ENCODE measurements around the gene APOBEC3A. TPM values are rescaled to one million over a fixed set of nuclear protein-coding genes. Genes with fewer than 3 reads are reported as not detected.

APOBEC3A gene
- polyA plus RNA-seq, 1 experiment, result not detected

- no peaks in the 10 kb centered on the region for H3K27me3 ChIP-seq (ENCODE audit: control insufficient read depth, insufficient read depth, low read length)
- no peaks in the 10 kb centered on the region for H3K36me3 ChIP-seq (ENCODE audit: control insufficient read depth, insufficient read depth, low read length)
- TF ChIP-seq, protein P1, sequence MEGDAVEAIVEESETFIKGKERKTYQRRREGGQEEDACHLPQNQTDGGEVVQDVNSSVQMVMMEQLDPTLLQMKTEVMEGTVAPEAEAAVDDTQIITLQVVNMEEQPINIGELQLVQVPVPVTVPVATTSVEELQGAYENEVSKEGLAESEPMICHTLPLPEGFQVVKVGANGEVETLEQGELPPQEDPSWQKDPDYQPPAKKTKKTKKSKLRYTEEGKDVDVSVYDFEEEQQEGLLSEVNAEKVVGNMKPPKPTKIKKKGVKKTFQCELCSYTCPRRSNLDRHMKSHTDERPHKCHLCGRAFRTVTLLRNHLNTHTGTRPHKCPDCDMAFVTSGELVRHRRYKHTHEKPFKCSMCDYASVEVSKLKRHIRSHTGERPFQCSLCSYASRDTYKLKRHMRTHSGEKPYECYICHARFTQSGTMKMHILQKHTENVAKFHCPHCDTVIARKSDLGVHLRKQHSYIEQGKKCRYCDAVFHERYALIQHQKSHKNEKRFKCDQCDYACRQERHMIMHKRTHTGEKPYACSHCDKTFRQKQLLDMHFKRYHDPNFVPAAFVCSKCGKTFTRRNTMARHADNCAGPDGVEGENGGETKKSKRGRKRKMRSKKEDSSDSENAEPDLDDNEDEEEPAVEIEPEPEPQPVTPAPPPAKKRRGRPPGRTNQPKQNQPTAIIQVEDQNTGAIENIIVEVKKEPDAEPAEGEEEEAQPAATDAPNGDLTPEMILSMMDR (IDR thresholded peaks at IDR 0.05; ENCODE audit: insufficient read depth, low read depth, low read length), result no peak
- POLR2A ChIA-PET, result no interaction called here
- H3K4me3 ChIP-seq (ENCODE audit: low read depth, low read length), result no peak overlapping the region
- CTCF ChIA-PET, result interaction anchor here (1.2 kb wide), 1 partner anchor 9 kb away, joined by 4 read pairs; no protein-coding TSS in a partner anchor
- DNase-seq (ENCODE audit: low read depth), result no peak
Observed at GRCh38 chr22:38964989-38965388, 7.6 kb downstream of the APOBEC3A start.

DNA sequence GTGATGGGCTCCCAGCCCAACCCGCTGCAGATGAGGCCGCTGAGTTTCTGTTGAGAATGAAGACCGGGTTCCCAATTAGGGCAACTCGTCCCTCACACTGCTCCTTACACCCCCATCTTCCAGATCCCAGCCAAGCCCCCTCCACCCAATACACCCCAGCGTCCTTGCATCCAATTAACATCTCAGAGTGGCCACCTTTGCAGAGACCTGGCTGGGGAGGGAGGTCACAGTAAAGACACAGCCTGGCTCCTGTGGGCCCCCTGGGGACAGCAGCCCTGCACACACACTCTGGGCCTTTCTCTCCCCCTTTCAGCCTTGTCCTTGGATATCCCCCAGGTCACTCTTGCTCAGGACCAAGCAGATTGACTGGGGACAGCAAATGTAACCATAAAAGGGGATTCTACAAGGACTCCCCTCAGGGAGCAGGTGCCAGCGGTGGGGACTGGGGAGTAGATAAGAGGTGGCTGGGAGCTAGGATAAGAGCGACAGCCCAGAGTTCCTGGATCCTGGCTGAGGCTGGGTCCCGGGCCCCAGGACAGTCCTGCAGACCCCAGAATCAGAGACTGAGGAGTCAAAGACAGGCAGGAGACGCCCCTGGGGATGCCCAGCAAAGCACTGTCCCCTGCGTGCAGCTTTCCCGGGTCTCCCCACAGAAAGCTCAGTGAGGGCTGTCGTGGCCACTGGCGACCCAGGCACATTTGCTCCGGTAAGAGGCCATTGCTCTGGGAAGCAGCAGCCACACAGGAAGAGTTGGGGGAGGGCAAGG, 8.4 kb downstream of the APOBEC3A start:
- no peaks in the 10 kb centered on the region for H3K27me3 ChIP-seq (ENCODE audit: control insufficient read depth, insufficient read depth, low read length)
- no peak overlapping the region for H3K4me3 ChIP-seq (ENCODE audit: low read depth, low read length)
- ChIA-PET CTCF (interaction anchor here (1.2 to 1.3 kb wide), 2 partner anchors 9 to 97 kb away, joined by 3 to 4 read pairs; no protein-coding TSS in a partner anchor), POLR2A (no interaction called here)
- DNase-seq (ENCODE audit: low read depth), result no peak
- no peaks in the 10 kb centered on the region for H3K36me3 ChIP-seq (ENCODE audit: control insufficient read depth, insufficient read depth, low read length)
- TF ChIP-seq, protein P1 (IDR thresholded peaks at IDR 0.05; ENCODE audit: insufficient read depth, low read depth, low read length), result no peak

- no peak overlapping the region for H3K4me3 ChIP-seq (ENCODE audit: low read depth, low read length)
- no peak for DNase-seq (ENCODE audit: low read depth)
- ChIA-PET POLR2A (no interaction called here), CTCF (interaction anchor here (1.2 to 1.3 kb wide), 2 partner anchors 9 to 97 kb away, joined by 3 to 4 read pairs; no protein-coding TSS in a partner anchor)
- no peaks in the 10 kb centered on the region for H3K27me3 ChIP-seq (ENCODE audit: control insufficient read depth, insufficient read depth, low read length)
- no peaks in the 10 kb centered on the region for H3K36me3 ChIP-seq (ENCODE audit: control insufficient read depth, insufficient read depth, low read length)
- TF ChIP-seq, protein P1 (IDR thresholded peaks at IDR 0.05; ENCODE audit: insufficient read depth, low read depth, low read length), result no peak
Observed at GRCh38 chr22:38966380-38966702, 8.9 kb downstream of the APOBEC3A start.

DNA sequence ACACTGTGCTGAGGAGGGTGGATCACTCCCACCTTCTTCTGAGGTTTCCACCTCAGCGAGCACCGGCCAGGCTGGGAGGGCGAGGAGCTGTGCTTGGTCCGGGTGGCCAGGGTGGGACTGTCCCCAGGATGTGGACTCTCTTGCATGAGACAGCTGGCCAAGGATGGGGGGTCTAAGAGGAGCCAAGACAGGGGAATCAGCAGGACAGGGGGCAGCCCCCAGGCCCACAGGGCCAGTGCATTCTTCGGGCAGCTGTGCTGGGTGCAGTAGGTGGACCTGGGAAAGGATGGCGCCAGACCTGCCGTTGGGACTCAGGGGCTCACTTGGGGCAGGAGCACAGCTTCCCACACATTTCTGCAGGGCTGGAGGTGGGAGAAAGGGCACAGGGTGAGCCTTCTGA, 9.5 kb downstream of the APOBEC3A start:
- TF ChIP-seq, protein P1 (IDR thresholded peaks at IDR 0.05; ENCODE audit: insufficient read depth, low read depth, low read length), result no peak
- Histone ChIP-seq H3K36me3 (ENCODE audit: control insufficient read depth, insufficient read depth, low read length) (no peaks in the 10 kb centered on the region), H3K4me3 (ENCODE audit: low read depth, low read length) (no peak overlapping the region), H3K27me3 (ENCODE audit: control insufficient read depth, insufficient read depth, low read length) (no peaks in the 10 kb centered on the region)
- POLR2A ChIA-PET, result no interaction called here
- DNase-seq (ENCODE audit: low read depth), result no peak
- CTCF ChIA-PET, result interaction anchor here (1.3 kb wide), 1 partner anchor 8 kb away, joined by 4 read pairs; no protein-coding TSS in a partner anchor

GRCh38 chr22:38967451-38968450, 10.3 kb downstream of the APOBEC3A start:
- no peaks in the 10 kb centered on the region for H3K27me3 ChIP-seq (ENCODE audit: control insufficient read depth, insufficient read depth, low read length)
- TF ChIP-seq, protein P1 (IDR thresholded peaks at IDR 0.05; ENCODE audit: insufficient read depth, low read depth, low read length), result no peak
- no peak overlapping the region for H3K4me3 ChIP-seq (ENCODE audit: low read depth, low read length)
- ChIA-PET POLR2A (no interaction called here), CTCF (no interaction called here)
- DNase-seq (ENCODE audit: low read depth), result no peak
- H3K36me3 ChIP-seq (ENCODE audit: control insufficient read depth, insufficient read depth, low read length), result no peaks in the 10 kb centered on the region

All from BJ (cell line).